ENCODE data around the gene KPTN. TPM values are rescaled to one million over a fixed set of nuclear protein-coding genes. Genes with fewer than 3 reads are reported as not detected.

The KPTN gene
- total and polyA plus RNA-seq, 2 of the 8 experiments (the other 6 are each of a cell fraction or from before 2014, with no cell fraction given): 23.6 to 31.3 TPM

GRCh38 chr19:47435883-47436417 is 48.1 kb downstream of the KPTN start:
- H4K91ac ChIP-seq (replicated peaks; ENCODE audit: insufficient read length, low read length): no peak overlapping the region
- no peaks in the 10 kb centered on the region for H3K79me1 ChIP-seq (ENCODE audit: low read depth, low read length)
- H3K4me2 ChIP-seq (ENCODE audit: insufficient read depth in 1 of 2, low read depth in 2 of 2, low read length in 2 of 2): no peak overlapping the region
- H3K27me3 ChIP-seq (replicated peaks in 1 of 4; ENCODE audit: control insufficient read depth in 3 of 4, extremely low read depth in 1 of 4, insufficient read depth in 3 of 4, low read length in 3 of 4): peaks cover 0 to 4% (median 2%) of the 10 kb centered on the region in 4 experiments; a peak in 3 of 7 replicates
- peaks cover 3% of the 10 kb centered on the region; the same call in 1 of the 2 replicates for H3K23me2 ChIP-seq (ENCODE audit: low read depth, low read length)
- no peak overlapping the region for H3K9ac ChIP-seq (replicated peaks in 1 of 4; ENCODE audit: extremely low read depth in 1 of 4, low read depth in 3 of 4, low read length in 3 of 4)
- no peak overlapping the region for H2BK12ac ChIP-seq (ENCODE audit: low read depth, low read length)
- no peak for FAIRE-seq
- TF ChIP-seq EGR1 (IDR thresholded peaks at IDR 0.05; ENCODE audit: borderline replicate concordance, low read depth, low read length) (no peak), ATF3 (IDR thresholded peaks at IDR 0.05; ENCODE audit: insufficient read depth, low read depth, low read length) (no peak)
- no peak overlapping the region for H3K27ac ChIP-seq (ENCODE audit: low read depth, low read length)
- no peak overlapping the region; the same call in 1 of the 2 replicates for H4K8ac ChIP-seq (ENCODE audit: extremely low read depth, insufficient read depth, low read length)
- WGBS, 2 experiments (ENCODE audit: extremely low coverage in 1 of 2, insufficient coverage in 1 of 2, insufficient read length in 1 of 2, insufficient replicate concordance in 2 of 2, low coverage in 1 of 2, low lambda C conversion rate in 2 of 2, missing lambda C conversion rate in 1 of 2): 90% methylated on average over 6 of the region's 6 CpGs; no CpG with 5 or more reads in 1 of the 2 experiments
- H2AK5ac ChIP-seq (ENCODE audit: low read depth, low read length): no peak overlapping the region
- no peaks in the 10 kb centered on the region for H3K36me3 ChIP-seq (ENCODE audit: control insufficient read depth in 2 of 4, insufficient read depth in 4 of 4, low read length in 3 of 4)
- H3K23ac ChIP-seq (ENCODE audit: insufficient read length): no peak overlapping the region
- no peak overlapping the region for H3K4ac ChIP-seq (replicated peaks; ENCODE audit: insufficient read length, low read depth, low read length)
- peaks cover 0 to 4% (median 1%) of the 10 kb centered on the region in 4 experiments; a peak in 2 of 7 replicates for H3K4me1 ChIP-seq (replicated peaks in 1 of 4; ENCODE audit: control insufficient read depth in 3 of 4, insufficient read depth in 4 of 4, low read length in 3 of 4)
- H3K79me2 ChIP-seq (ENCODE audit: control insufficient read depth in 1 of 2, insufficient read depth in 2 of 2, low read length in 2 of 2): no peaks in the 10 kb centered on the region
- H2AFZ ChIP-seq (ENCODE audit: low read length): no peak overlapping the region
- H2BK15ac ChIP-seq (ENCODE audit: low read length): peak overlapping the region; percentile 46; the same call in 1 of the 2 replicates
- H2BK20ac ChIP-seq (ENCODE audit: low read length): no peak overlapping the region
- H4K5ac ChIP-seq (ENCODE audit: insufficient read length, low read depth, low read length): no peak overlapping the region
- peaks cover 0 to 6% of the 10 kb centered on the region in 2 experiments for H4K20me1 ChIP-seq (replicated peaks in 1 of 2; ENCODE audit: control insufficient read depth in 1 of 2, insufficient read depth in 2 of 2, low read length in 2 of 2)
- H3K14ac ChIP-seq (ENCODE audit: insufficient read length): no peak overlapping the region
- H2BK120ac ChIP-seq (replicated peaks; ENCODE audit: low read depth, low read length): no peak overlapping the region
- no peak overlapping the region for H3K56ac ChIP-seq (replicated peaks; ENCODE audit: insufficient read length, low read depth, low read length)
- DNase-seq (ENCODE audit: low read depth in 1 of 2, low spot score in 2 of 2): no peak
- H2BK5ac ChIP-seq (ENCODE audit: low read depth, low read length): no peak overlapping the region
- CTCF ChIA-PET (ENCODE audit: partially characterized antibody): interaction anchor here (0.6 to 24.5 kb wide), 34 partner anchors 8 to 372 kb away, joined by 3 to 436 read pairs (median 6); partner anchors contain the start of genes EHD2, KPTN, NAPA and SLC8A2
- POLR2A ChIA-PET (ENCODE audit: partially characterized antibody): interaction anchor here (0.6 to 1.5 kb wide), 7 partner anchors 12 to 271 kb away, joined by 3 to 9 read pairs (median 4); no protein-coding TSS in a partner anchor
- no peaks in the 10 kb centered on the region for H3K9me3 ChIP-seq (ENCODE audit: insufficient read depth in 2 of 2, low read depth in 1 of 2, low read length in 1 of 2)
- H3K18ac ChIP-seq (ENCODE audit: extremely low read depth, low read length): no peak overlapping the region
- H3K4me3 ChIP-seq (ENCODE audit: extremely low read depth in 1 of 4, insufficient read depth in 2 of 4, low read depth in 3 of 4, low read length in 4 of 4): no peak overlapping the region

Data from H1 (cell line).